ENCODE data around the gene ADAMTS7. TPM values are rescaled to one million over a fixed set of nuclear protein-coding genes. Genes with fewer than 3 reads are reported as not detected.

The ADAMTS7 gene
- total RNA-seq, 2 donors from 2014 or later: 20.8 to 39.2 TPM

DNA sequence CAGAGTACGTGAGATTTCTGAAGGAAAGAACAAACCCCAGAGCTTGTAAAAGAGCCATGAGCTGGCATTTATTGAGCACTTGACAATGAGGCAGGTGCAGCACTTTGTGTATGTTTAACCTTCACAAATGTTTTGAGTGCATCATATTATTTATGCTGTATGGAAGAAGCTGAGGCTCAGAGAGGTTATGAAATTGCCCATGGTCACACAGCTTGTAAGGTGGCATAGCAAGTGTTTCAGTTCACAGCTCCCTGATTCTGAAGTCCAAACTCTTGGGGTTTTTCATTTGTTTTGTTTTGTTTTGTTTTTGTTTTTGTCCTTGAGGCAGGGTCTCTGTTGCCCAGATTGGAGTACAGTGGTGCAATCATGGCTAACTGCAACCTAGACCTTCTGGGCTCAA, 25.1 kb upstream of the ADAMTS7 start:
- Histone ChIP-seq H3K9me3 (no peaks in the 10 kb centered on the region), H3K27ac (no peak overlapping the region), H3K4me1 (peaks cover 0 to 7% of the 10 kb centered on the region in 2 donors), H3K4me3 (no peak overlapping the region), H3K27me3 (no peaks in the 10 kb centered on the region), H3K36me3 (no peaks in the 10 kb centered on the region)
- no peak for DNase-seq (ENCODE audit: low spot score)
- TF ChIP-seq, protein P1, sequence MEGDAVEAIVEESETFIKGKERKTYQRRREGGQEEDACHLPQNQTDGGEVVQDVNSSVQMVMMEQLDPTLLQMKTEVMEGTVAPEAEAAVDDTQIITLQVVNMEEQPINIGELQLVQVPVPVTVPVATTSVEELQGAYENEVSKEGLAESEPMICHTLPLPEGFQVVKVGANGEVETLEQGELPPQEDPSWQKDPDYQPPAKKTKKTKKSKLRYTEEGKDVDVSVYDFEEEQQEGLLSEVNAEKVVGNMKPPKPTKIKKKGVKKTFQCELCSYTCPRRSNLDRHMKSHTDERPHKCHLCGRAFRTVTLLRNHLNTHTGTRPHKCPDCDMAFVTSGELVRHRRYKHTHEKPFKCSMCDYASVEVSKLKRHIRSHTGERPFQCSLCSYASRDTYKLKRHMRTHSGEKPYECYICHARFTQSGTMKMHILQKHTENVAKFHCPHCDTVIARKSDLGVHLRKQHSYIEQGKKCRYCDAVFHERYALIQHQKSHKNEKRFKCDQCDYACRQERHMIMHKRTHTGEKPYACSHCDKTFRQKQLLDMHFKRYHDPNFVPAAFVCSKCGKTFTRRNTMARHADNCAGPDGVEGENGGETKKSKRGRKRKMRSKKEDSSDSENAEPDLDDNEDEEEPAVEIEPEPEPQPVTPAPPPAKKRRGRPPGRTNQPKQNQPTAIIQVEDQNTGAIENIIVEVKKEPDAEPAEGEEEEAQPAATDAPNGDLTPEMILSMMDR (IDR thresholded peaks at IDR 0.05): no peak

DNA sequence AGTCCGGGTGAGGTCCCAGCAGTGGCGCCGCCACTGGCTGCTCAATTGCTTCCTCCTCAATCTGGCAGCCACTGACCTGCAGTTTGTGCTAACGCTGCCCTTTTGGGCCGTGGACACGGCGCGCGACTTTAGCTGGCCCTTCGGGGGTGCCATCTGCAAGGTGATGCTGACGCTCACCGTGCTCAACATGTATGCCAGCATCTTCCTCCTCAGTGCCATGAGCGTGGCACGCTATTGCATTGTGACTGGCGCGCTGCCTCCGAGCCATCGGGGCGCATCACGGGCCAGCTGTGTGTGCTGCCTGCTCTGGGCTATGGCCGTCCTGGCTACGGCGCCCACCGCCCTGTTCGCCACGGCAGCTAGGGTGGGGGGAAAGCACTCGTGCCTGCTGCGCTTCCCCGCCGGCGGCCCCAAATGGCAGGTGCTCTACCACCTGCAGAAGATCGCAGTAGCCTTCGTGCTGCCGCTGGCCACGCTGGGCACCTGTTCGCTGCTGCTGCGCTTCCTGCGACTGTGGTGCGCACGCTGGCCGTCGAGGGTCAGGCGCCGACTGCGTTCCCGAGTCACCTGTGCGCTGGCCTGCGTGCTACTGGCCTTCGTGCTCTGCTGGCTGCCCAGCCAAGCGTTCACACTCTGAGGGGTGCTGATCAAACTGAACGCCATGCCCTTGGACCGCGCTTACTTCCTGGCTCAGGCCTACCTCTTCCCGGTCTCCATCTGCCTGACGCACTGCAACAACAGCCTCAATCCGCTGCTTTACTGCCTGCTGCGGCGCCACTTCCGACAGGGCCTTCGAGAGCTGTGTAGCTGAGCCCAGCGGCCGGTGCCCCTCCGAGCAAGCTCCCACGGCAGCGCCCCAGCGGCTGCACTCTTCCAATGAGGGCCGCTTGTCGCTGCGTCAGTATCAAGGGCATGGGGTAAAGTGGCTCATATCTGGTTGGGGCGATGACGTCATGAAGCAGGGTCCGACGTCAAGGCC, 20.3 kb upstream of the ADAMTS7 start:
- Histone ChIP-seq H3K36me3 (no peaks in the 10 kb centered on the region), H3K4me3 (peak overlapping the region in 1 of 2 donors; percentile 32), H3K4me1 (peaks cover 0 to 16% of the 10 kb centered on the region in 2 donors), H3K27me3 (no peaks in the 10 kb centered on the region), H3K27ac (no peak overlapping the region), H3K9me3 (no peaks in the 10 kb centered on the region)
- DNase-seq (ENCODE audit: low spot score): no peak
- TF ChIP-seq, protein P1 (IDR thresholded peaks at IDR 0.05): no peak

DNA sequence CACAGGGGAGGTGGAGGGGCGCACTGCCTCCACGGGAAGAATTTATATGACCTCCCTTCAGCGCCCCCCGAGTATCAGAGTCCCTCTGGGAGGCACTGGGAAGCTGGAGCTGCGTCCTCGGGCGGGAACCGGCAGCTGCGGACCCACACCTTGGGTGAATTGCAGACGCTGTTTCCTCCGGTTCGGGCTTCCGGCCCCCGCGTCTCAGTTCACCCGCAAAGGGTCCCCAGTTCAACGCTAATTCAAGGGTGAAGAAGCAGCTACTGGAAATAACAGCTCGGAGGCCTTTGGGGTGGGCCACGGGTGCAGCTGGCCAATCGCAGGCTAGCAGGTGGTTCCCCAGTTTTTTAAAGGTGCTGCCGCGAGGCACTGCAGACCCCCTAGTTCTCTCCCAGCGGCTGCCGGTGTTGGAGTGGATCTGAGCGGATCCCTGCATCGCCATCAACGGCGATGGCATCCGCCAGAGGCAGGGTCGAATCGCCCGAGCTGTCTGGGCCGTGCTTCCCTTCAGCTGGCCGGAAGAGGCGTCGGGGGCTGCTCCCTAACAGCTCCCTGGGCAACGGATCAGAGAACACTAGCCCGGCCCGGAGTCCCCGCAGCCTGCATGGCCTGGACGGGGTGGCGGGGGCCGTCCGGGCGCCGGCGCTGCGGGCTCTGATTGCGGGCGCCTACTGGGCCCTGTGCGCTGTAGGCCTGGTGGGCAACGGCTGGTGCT, 19.4 kb upstream of the ADAMTS7 start:
- H3K9me3 ChIP-seq: no peaks in the 10 kb centered on the region
- TF ChIP-seq, protein P1 (IDR thresholded peaks at IDR 0.05): no peak
- H3K4me1 ChIP-seq: peaks cover 0 to 21% of the 10 kb centered on the region in 2 donors
- DNase-seq (ENCODE audit: low spot score): no peak
- H3K36me3 ChIP-seq: no peaks in the 10 kb centered on the region
- H3K27ac ChIP-seq: no peak overlapping the region
- H3K27me3 ChIP-seq: no peaks in the 10 kb centered on the region
- peak overlapping the region in 1 of 2 donors; percentile 32 for H3K4me3 ChIP-seq

DNA sequence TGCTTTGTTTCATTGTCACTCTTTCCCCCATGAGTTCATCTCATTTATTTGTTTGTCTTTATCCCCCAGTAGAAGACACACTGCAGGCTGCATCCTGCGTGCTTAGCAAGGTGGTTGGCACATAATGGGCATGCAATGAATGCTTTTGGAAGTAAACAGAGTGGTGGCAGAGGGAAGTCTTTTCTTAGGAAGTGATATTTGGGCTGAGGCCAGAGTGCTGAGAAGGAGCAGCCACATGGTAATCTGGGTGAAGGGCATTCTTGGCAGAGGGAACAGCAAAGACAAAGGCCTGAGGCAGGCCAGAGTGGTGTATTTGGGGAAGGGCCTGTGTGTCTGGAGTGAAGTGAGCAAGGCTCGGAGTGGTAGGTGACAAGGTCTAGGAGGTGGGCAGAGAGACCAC, 17.7 kb upstream of the ADAMTS7 start:
- Histone ChIP-seq H3K27me3 (no peaks in the 10 kb centered on the region), H3K9me3 (no peaks in the 10 kb centered on the region), H3K36me3 (no peaks in the 10 kb centered on the region), H3K4me1 (peaks cover 0 to 27% of the 10 kb centered on the region in 2 donors), H3K4me3 (no peak overlapping the region), H3K27ac (no peak overlapping the region)
- DNase-seq (ENCODE audit: low spot score): no peak
- TF ChIP-seq, protein P1 (IDR thresholded peaks at IDR 0.05): no peak

DNA sequence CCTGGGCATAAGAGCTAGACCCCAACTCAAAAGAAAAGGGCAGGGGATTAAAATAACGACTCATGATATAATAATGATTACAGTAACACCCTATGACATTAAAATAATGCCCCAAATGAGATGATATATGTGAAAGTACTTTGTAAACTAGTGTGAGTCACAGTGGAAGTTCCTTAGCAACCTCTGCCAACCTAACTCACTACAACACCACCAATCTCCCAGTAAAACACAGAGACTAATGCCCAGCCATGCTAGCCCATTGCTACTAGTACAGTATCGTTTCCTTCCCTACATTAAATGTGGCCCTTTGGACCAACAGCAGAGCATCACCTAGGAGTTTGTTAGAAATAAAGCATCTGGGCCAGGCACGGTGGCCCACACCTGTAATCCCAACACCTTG, 11.2 kb upstream of the ADAMTS7 start:
- TF ChIP-seq, protein P1 (IDR thresholded peaks at IDR 0.05): no peak
- no peak overlapping the region for H3K27ac ChIP-seq
- H3K9me3 ChIP-seq: no peaks in the 10 kb centered on the region
- H3K36me3 ChIP-seq: no peaks in the 10 kb centered on the region
- H3K4me3 ChIP-seq: no peak overlapping the region
- no peaks in the 10 kb centered on the region for H3K27me3 ChIP-seq
- no peak for DNase-seq (ENCODE audit: low spot score)
- H3K4me1 ChIP-seq: peaks cover 0 to 19% of the 10 kb centered on the region in 2 donors

All from right atrium auricular region (tissue), 2 donors.